A549 (cell line): ENCODE data around the gene FCHSD1. TPM values are rescaled to one million over a fixed set of nuclear protein-coding genes. Genes with fewer than 3 reads are reported as not detected.

Source experiments
- ATAC-seq, 2 experiments: fragments of 200-7000 bp in 1 of 2; fragments of >200 bp in 1 of 2; cut with Nextera tagmentation in 1 of 2; cut with Tn5 transposase in 1 of 2; 3 replicates each; pipeline versions ENCODE4 v1.8.0 to v1.9.1; 2018 to 2020; ENCODE audit warnings: mild to moderate bottlenecking in 1 of 2, moderate library complexity in 1 of 2
- CTCF ChIA-PET: fragments of 300-600 bp; sonication (Branson Sonifier 250); formaldehyde crosslinking; extraction: SDS; loops from one replicate; lab custom pipeline; 2021; ENCODE audit warnings: antibody characterized with exemption, inconsistent platforms; lab: Yijun Ruan, JAX
- POLR2A ChIA-PET: fragments of 350-600 bp; formaldehyde crosslinking; extraction: SDS; loops from one replicate; lab custom pipeline; 2021; ENCODE audit warnings: antibody characterized with exemption, inconsistent platforms; lab: Yijun Ruan, JAX
- DNase-seq, 2 experiments: peaks; one replicate each; pipeline versions ENCODE4 v3.0.0 to v3.0.0-alpha.2; 2011 to 2016; ENCODE audit warnings: low read depth in 1 of 2, low spot score in 1 of 2
- FAIRE-seq: peaks from 2 replicates; lab custom pipeline; 2011; peaks lifted over from hg19 to GRCh38; lab: Jason Lieb, UNC
- H3K27ac ChIP-seq, 2 experiments: fragments of >200 bp; sonication (Bioruptor Twin); formaldehyde crosslinking; 3 replicates each; pipeline ENCODE4 v1.5.1; 2016 to 2017
- H3K4me1 ChIP-seq: fragments of >200 bp; sonication (Bioruptor Twin); formaldehyde crosslinking; 3 replicates; pipeline ENCODE4 v1.6.1; 2016
- H3K4me2 ChIP-seq: fragments of >200 bp; sonication (Bioruptor Twin); formaldehyde crosslinking; 3 replicates; pipeline ENCODE4 v1.6.1; 2016
- H3K4me3 ChIP-seq: fragments of >200 bp; sonication (Bioruptor Twin); formaldehyde crosslinking; 3 replicates; pipeline ENCODE4 v1.5.1; 2016
- H3K9me3 ChIP-seq: fragments of >200 bp; sonication (Bioruptor Twin); formaldehyde crosslinking; 3 replicates; pipeline ENCODE4 v1.6.1; 2016
- BHLHE40 ChIP-seq: IDR thresholded peaks from 2 replicates; pipeline ENCODE4 v1.6.1; 2012; ENCODE audit warnings: low read depth, low read length, inconsistent platforms
- CBX2 ChIP-seq: fragments of 200-600 bp; sonication (generic); IDR thresholded peaks from 2 replicates; pipeline ENCODE4 v1.6.1; 2016; ENCODE audit warnings: low read depth, mild to moderate bottlenecking, borderline replicate concordance
- EHF ChIP-seq: fragments of 250-450 bp; sonication (Bioruptor Pico); IDR thresholded peaks from 2 replicates; pipeline ENCODE4 v1.5.0; 2020; ENCODE audit warnings: mild to moderate bottlenecking
- EP300 ChIP-seq, 2 experiments: fragments of >200 bp; sonication (Bioruptor Twin); formaldehyde crosslinking; IDR thresholded peaks; 2 replicates in 1 of 2; 3 replicates in 1 of 2; pipeline ENCODE4 v1.6.1; 2016 to 2017
- ESRRA ChIP-seq: fragments of 150-350 bp; IDR thresholded peaks from 2 replicates; pipeline ENCODE4 v1.6.1; 2014; ENCODE audit warnings: mild to moderate bottlenecking, low read length, borderline replicate concordance
- FOSL2 ChIP-seq, 2 experiments: fragments of 450-650 bp in 1 of 2; fragments of >200 bp in 1 of 2; sonication (Bioruptor Twin) in 1 of 2; formaldehyde crosslinking; IDR thresholded peaks; 2 replicates each; pipeline versions ENCODE4 v1.5.0 to v1.6.1; 2016 to 2020; ENCODE audit warnings: mild to moderate bottlenecking in 1 of 2, moderate library complexity in 1 of 2
- GATA3 ChIP-seq: IDR thresholded peaks from 2 replicates; pipeline ENCODE4 v1.6.1; 2012; ENCODE audit warnings: borderline replicate concordance
- HES2 ChIP-seq: fragments of >200 bp; sonication (Bioruptor Twin); formaldehyde crosslinking; IDR thresholded peaks from 2 replicates; pipeline ENCODE4 v1.6.1; 2016
- HEYL ChIP-seq: fragments of 250-450 bp; sonication (Bioruptor Pico); IDR thresholded peaks from 2 replicates; pipeline ENCODE4 v1.8.0; 2021; ENCODE audit warnings: mild to moderate bottlenecking, moderate library complexity
- HOXB13 ChIP-seq: fragments of 250-450 bp; sonication (Bioruptor Pico); IDR thresholded peaks from 2 replicates; pipeline ENCODE4 v1.5.0; 2020; ENCODE audit warnings: low read depth, mild to moderate bottlenecking, moderate library complexity
- JUN ChIP-seq, 2 experiments: fragments of >200 bp; sonication (Bioruptor Twin); formaldehyde crosslinking; IDR thresholded peaks; 2 replicates in 1 of 2; 3 replicates in 1 of 2; pipeline ENCODE4 v1.6.1; 2016 to 2017
- MAZ ChIP-seq: fragments of 150-350 bp; IDR thresholded peaks from 2 replicates; pipeline ENCODE4 v1.6.1; 2014; ENCODE audit warnings: antibody characterized with exemption, low read depth, low read length, borderline replicate concordance
- NFE2L2 ChIP-seq: fragments of 150-350 bp; conservative IDR thresholded peaks from 2 replicates; pipeline ENCODE4 v1.6.1; 2014; ENCODE audit warnings: low read length
- NR3C1 ChIP-seq: fragments of >200 bp; sonication (Bioruptor Twin); formaldehyde crosslinking; IDR thresholded peaks from 3 replicates; pipeline ENCODE4 v1.6.1; 2017
- RAD21 ChIP-seq, 2 experiments: fragments of >200 bp in 1 of 2; sonication (Bioruptor Twin) in 1 of 2; formaldehyde crosslinking in 1 of 2; IDR thresholded peaks in 1 of 2; conservative IDR thresholded peaks in 1 of 2; 2 replicates in 1 of 2; 3 replicates in 1 of 2; pipeline ENCODE4 v1.6.1; 2012 to 2018; ENCODE audit warnings: inconsistent platforms in 1 of 2
- REST ChIP-seq: fragments of 200-600 bp; sonication (generic); IDR thresholded peaks from 2 replicates; pipeline ENCODE4 v1.6.1; 2016; ENCODE audit warnings: antibody characterized with exemption, mild to moderate bottlenecking, moderate library complexity
- RFX5 ChIP-seq: fragments of 450-650 bp; IDR thresholded peaks from 2 replicates; pipeline ENCODE4 v1.7.1; 2014; ENCODE audit warnings: antibody characterized with exemption, mild to moderate bottlenecking, moderate library complexity
- RNF2 ChIP-seq: fragments of 200-600 bp; sonication (generic); IDR thresholded peaks from 2 replicates; pipeline ENCODE4 v1.6.1; 2016; ENCODE audit warnings: low read depth, mild to moderate bottlenecking, antibody characterized with exemption, moderate library complexity, borderline replicate concordance
- SREBF2 ChIP-seq: fragments of 450-650 bp; IDR thresholded peaks from 2 replicates; pipeline ENCODE4 v1.6.1; 2014; ENCODE audit warnings: mild to moderate bottlenecking, moderate library complexity
- TP53 ChIP-seq: fragments of 250-450 bp; sonication (Bioruptor Pico); IDR thresholded peaks from 2 replicates; pipeline ENCODE4 v1.5.0; 2021; ENCODE audit warnings: mild to moderate bottlenecking, moderate library complexity
- ZFP36 ChIP-seq: fragments of 450-650 bp; IDR thresholded peaks from 2 replicates; pipeline ENCODE4 v1.6.1; 2014; ENCODE audit warnings: borderline replicate concordance; ENCODE audit not compliant: partially characterized antibody
- WGBS: methylation state at CpG from one replicate; pipeline ENCODE4 v1.1.6; 2017; ENCODE audit errors: missing lambda C conversion rate; 5-methylcytosine and 5-hydroxymethylcytosine counted together
- polyA plus RNA-seq, 4 experiments: library from polyadenylated mRNA; depleted of rRNA in 3 of 4; stranded (reverse); fragments of >200 nt; fragmentation: RNase III in 1 of 4; extraction: RNeasy Plus Mini Kit Qiagen cat#74134 plus additional on column Dnase treatment in 1 of 4; gene quantifications; 2 replicates in 3 of 4; 3 replicates in 1 of 4; pipeline ENCODE4 v1.2.3, GENCODE V29; 2011 to 2017
- TF ChIP-seq, protein P1 (sequence below): fragments of 150-350 bp; IDR thresholded peaks from 2 replicates; pipeline ENCODE4 v1.6.1; 2014; ENCODE audit warnings: low read depth, mild to moderate bottlenecking, low read length
- TF ChIP-seq, protein P2 (sequence below): IDR thresholded peaks from 2 replicates; pipeline ENCODE4 v1.6.1; 2012
- TF ChIP-seq, protein P3 (sequence below): IDR thresholded peaks from 2 replicates; pipeline ENCODE4 v1.6.1; 2012
- TF ChIP-seq, protein P4 (sequence below): fragments of >200 bp; sonication (Bioruptor Twin); formaldehyde crosslinking; IDR thresholded peaks from 3 replicates; pipeline ENCODE4 v1.5.1; 2016

Gene FCHSD1
- polyA plus RNA-seq, 2 of the 4 experiments (the other 2 are of a cell fraction): 12.2 to 14.5 TPM

- H3K4me3 ChIP-seq: no peak overlapping the region
- POLR2A ChIA-PET: no interaction called here
- TF ChIP-seq, protein P1, sequence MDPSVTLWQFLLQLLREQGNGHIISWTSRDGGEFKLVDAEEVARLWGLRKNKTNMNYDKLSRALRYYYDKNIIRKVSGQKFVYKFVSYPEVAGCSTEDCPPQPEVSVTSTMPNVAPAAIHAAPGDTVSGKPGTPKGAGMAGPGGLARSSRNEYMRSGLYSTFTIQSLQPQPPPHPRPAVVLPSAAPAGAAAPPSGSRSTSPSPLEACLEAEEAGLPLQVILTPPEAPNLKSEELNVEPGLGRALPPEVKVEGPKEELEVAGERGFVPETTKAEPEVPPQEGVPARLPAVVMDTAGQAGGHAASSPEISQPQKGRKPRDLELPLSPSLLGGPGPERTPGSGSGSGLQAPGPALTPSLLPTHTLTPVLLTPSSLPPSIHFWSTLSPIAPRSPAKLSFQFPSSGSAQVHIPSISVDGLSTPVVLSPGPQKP: no peak
- TF ChIP-seq NR3C1 (no peak), FOSL2 (IDR thresholded peaks at IDR 0.05) (no peak), FOSL2 (CRISPR knock-in tag; IDR thresholded peaks at IDR 0.05) (no peak), NFE2L2 (no peak), EHF (CRISPR knock-in tag) (no peak), EP300 (IDR thresholded peaks at IDR 0.05) (no peak), BHLHE40 (no peak), HEYL (CRISPR knock-in tag) (no peak), ZFP36 (no peak), JUN (IDR thresholded peaks at IDR 0.05) (no peak), HES2 (no peak), HOXB13 (no peak), SREBF2 (no peak), REST (no peak), RAD21 (conservative IDR thresholded peaks at IDR 0.05 in 1 of 2, IDR thresholded peaks at IDR 0.05 in 1 of 2) (no peak), TP53 (CRISPR knock-in tag) (no peak), ESRRA (no peak)
- TF ChIP-seq, protein P2, sequence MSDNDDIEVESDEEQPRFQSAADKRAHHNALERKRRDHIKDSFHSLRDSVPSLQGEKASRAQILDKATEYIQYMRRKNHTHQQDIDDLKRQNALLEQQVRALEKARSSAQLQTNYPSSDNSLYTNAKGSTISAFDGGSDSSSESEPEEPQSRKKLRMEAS: no peak
- TF ChIP-seq, protein P3, sequence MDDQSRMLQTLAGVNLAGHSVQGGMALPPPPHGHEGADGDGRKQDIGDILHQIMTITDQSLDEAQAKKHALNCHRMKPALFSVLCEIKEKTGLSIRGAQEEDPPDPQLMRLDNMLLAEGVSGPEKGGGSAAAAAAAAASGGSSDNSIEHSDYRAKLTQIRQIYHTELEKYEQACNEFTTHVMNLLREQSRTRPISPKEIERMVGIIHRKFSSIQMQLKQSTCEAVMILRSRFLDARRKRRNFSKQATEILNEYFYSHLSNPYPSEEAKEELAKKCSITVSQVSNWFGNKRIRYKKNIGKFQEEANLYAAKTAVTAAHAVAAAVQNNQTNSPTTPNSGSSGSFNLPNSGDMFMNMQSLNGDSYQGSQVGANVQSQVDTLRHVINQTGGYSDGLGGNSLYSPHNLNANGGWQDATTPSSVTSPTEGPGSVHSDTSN: no peak
- no peaks in the 10 kb centered on the region for H3K9me3 ChIP-seq
- H3K4me2 ChIP-seq: no peak overlapping the region
- H3K27ac ChIP-seq: no peak overlapping the region
- no peak for DNase-seq
- WGBS: 89% methylated on average over 1 of the region's 1 CpG
- no peak for ATAC-seq
- H3K4me1 ChIP-seq: peaks cover 9% of the 10 kb centered on the region
- CTCF ChIA-PET: interaction anchor here (0.8 to 2.1 kb wide), 8 partner anchors 7 to 303 kb away, joined by 3 to 13 read pairs (median 4); partner anchors contain the start of gene DIAPH1
- FAIRE-seq: no peak
These were observed 6.2 kb upstream of the FCHSD1 start for GRCh38 chr5:141657404-141657803.

GRCh38 chr5:141656396-141656795, 5.2 kb upstream of the FCHSD1 start:
- Histone ChIP-seq H3K27ac (no peak overlapping the region), H3K4me1 (peaks cover 9% of the 10 kb centered on the region), H3K4me2 (no peak overlapping the region), H3K9me3 (no peaks in the 10 kb centered on the region), H3K4me3 (no peak overlapping the region)
- ChIA-PET POLR2A (no interaction called here), CTCF (interaction anchor here (0.9 to 2.1 kb wide), 3 partner anchors 8 to 304 kb away, joined by 3 to 13 read pairs (median 3); no protein-coding TSS in a partner anchor)
- 94% methylated on average over 9 of the region's 9 CpGs for WGBS
- FAIRE-seq: no peak
- no peak for ATAC-seq
- no peak for DNase-seq
- TF ChIP-seq, protein P3: no peak
- TF ChIP-seq CBX2 (no peak), RNF2 (no peak), HOXB13 (no peak), GATA3 (no peak), RFX5 (no peak), MAZ (no peak), FOSL2 (IDR thresholded peaks at IDR 0.05) (no peak), FOSL2 (CRISPR knock-in tag; IDR thresholded peaks at IDR 0.05) (no peak), EP300 (IDR thresholded peaks at IDR 0.05) (no peak)
- TF ChIP-seq, protein P4, sequence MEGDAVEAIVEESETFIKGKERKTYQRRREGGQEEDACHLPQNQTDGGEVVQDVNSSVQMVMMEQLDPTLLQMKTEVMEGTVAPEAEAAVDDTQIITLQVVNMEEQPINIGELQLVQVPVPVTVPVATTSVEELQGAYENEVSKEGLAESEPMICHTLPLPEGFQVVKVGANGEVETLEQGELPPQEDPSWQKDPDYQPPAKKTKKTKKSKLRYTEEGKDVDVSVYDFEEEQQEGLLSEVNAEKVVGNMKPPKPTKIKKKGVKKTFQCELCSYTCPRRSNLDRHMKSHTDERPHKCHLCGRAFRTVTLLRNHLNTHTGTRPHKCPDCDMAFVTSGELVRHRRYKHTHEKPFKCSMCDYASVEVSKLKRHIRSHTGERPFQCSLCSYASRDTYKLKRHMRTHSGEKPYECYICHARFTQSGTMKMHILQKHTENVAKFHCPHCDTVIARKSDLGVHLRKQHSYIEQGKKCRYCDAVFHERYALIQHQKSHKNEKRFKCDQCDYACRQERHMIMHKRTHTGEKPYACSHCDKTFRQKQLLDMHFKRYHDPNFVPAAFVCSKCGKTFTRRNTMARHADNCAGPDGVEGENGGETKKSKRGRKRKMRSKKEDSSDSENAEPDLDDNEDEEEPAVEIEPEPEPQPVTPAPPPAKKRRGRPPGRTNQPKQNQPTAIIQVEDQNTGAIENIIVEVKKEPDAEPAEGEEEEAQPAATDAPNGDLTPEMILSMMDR: no peak
- TF ChIP-seq, protein P1: no peak
